Mesenchymal stem cell (in vitro differentiated cells and primary cell): ENCODE measurements around the gene CES1.
"Not testable (repeated sequence)": the region's sequence is repeated elsewhere in the genome, so short reads cannot be mapped to it uniquely, and the experiment has no call there.

Source experiments
- DNase-seq: peaks from one replicate; pipeline ENCODE4 v3.0.0-alpha.2; 2013
- H2AFZ ChIP-seq: one replicate; pipeline ENCODE4 v1.6.1; 2013; ENCODE audit warnings: low read depth, mild to moderate bottlenecking, control low read depth, inconsistent platforms, low read length, moderate library complexity
- H2AK5ac ChIP-seq: 2 replicates; pipeline ENCODE4 v1.6.1; 2013; ENCODE audit warnings: low read length, moderate library complexity, mild to moderate bottlenecking, inconsistent platforms; ENCODE audit not compliant: severe bottlenecking
- H2BK120ac ChIP-seq: one replicate; pipeline ENCODE4 v1.6.1; 2013; ENCODE audit warnings: low read depth, mild to moderate bottlenecking, inconsistent platforms, low read length, moderate library complexity
- H2BK12ac ChIP-seq, 2 experiments: one replicate each; pipeline ENCODE4 v1.6.1; 2013; ENCODE audit warnings: inconsistent platforms in 2 of 2, low read length in 2 of 2, mild to moderate bottlenecking in 2 of 2, moderate library complexity in 2 of 2, control low read depth in 1 of 2
- H2BK15ac ChIP-seq: one replicate; pipeline ENCODE4 v1.6.1; 2013; ENCODE audit warnings: mild to moderate bottlenecking, low read depth, inconsistent platforms; ENCODE audit not compliant: poor library complexity, severe bottlenecking
- H2BK5ac ChIP-seq: 2 replicates; pipeline ENCODE4 v1.6.1; 2013; ENCODE audit warnings: low read depth, mild to moderate bottlenecking, low read length, control low read depth, inconsistent platforms; ENCODE audit not compliant: poor library complexity, severe bottlenecking
- H3K14ac ChIP-seq, 2 experiments: one replicate each; pipeline ENCODE4 v1.6.1; 2013; ENCODE audit warnings: inconsistent platforms in 2 of 2, low read length in 2 of 2, control low read depth in 1 of 2, mild to moderate bottlenecking in 1 of 2, moderate library complexity in 1 of 2
- H3K18ac ChIP-seq, 2 experiments: one replicate each; pipeline ENCODE4 v1.6.1; 2013; ENCODE audit warnings: inconsistent platforms in 2 of 2, low read length in 2 of 2, control low read depth in 1 of 2, low read depth in 1 of 2, mild to moderate bottlenecking in 1 of 2
- H3K23ac ChIP-seq, 2 experiments: one replicate each; pipeline ENCODE4 v1.6.1; 2013; ENCODE audit warnings: inconsistent platforms in 2 of 2, low read length in 2 of 2, mild to moderate bottlenecking in 2 of 2, moderate library complexity in 2 of 2, control low read depth in 1 of 2
- H3K27ac ChIP-seq: 2 replicates; pipeline ENCODE4 v1.5.1; 2013; ENCODE audit warnings: mild to moderate bottlenecking, moderate library complexity, low read length, control low read depth, inconsistent platforms; ENCODE audit not compliant: poor library complexity, severe bottlenecking
- H3K27me3 ChIP-seq, 2 experiments: 2 replicates each; pipeline versions ENCODE4 v1.6.1 to v1.7.0; 2013; ENCODE audit warnings: low read length in 2 of 2, mild to moderate bottlenecking in 2 of 2, moderate library complexity in 2 of 2, control low read depth in 1 of 2, inconsistent platforms in 1 of 2; ENCODE audit not compliant: control insufficient read depth in 1 of 2, insufficient read depth in 1 of 2
- H3K36me3 ChIP-seq, 2 experiments: 2 replicates each; pipeline versions ENCODE4 v1.6.1 to v1.7.0; 2013; ENCODE audit warnings: low read length in 2 of 2, control low read depth in 1 of 2, inconsistent platforms in 1 of 2, low read depth in 1 of 2, mild to moderate bottlenecking in 1 of 2; ENCODE audit not compliant: insufficient read depth in 2 of 2, control insufficient read depth in 1 of 2
- H3K4ac ChIP-seq, 2 experiments: one replicate each; pipeline ENCODE4 v1.6.1; 2013; ENCODE audit warnings: inconsistent platforms in 2 of 2, low read length in 2 of 2, mild to moderate bottlenecking in 2 of 2, moderate library complexity in 2 of 2, control low read depth in 1 of 2, low read depth in 1 of 2
- H3K4me1 ChIP-seq: 2 replicates; pipeline ENCODE4 v1.6.1; 2013; ENCODE audit warnings: low read depth, low read length, control low read depth; ENCODE audit not compliant: control insufficient read depth, insufficient read depth
- H3K4me2 ChIP-seq: 2 replicates; pipeline ENCODE4 v1.6.1; 2013; ENCODE audit warnings: low read length, mild to moderate bottlenecking, inconsistent platforms; ENCODE audit not compliant: poor library complexity, severe bottlenecking
- H3K4me3 ChIP-seq, 2 experiments: 2 replicates each; pipeline versions ENCODE4 v1.5.1 to v1.7.0; 2013; ENCODE audit warnings: low read length in 2 of 2, mild to moderate bottlenecking in 2 of 2, control low read depth in 1 of 2, low read depth in 1 of 2; ENCODE audit not compliant: insufficient read depth in 1 of 2
- H3K79me1 ChIP-seq: replicated peaks from 2 replicates; pipeline ENCODE4 v1.6.1; 2013; ENCODE audit warnings: mild to moderate bottlenecking, control low read depth, low read length, inconsistent platforms; ENCODE audit not compliant: poor library complexity, severe bottlenecking
- H3K9ac ChIP-seq: 2 replicates; pipeline ENCODE4 v1.7.0; 2013; ENCODE audit warnings: mild to moderate bottlenecking, low read length, moderate library complexity
- H3K9me3 ChIP-seq: 2 replicates; pipeline ENCODE4 v1.7.0; 2013; ENCODE audit warnings: mild to moderate bottlenecking, low read length; ENCODE audit not compliant: control insufficient read depth
- H4K8ac ChIP-seq: one replicate; pipeline ENCODE4 v1.6.1; 2013; ENCODE audit warnings: inconsistent platforms, mild to moderate bottlenecking, low read length, moderate library complexity
- H4K91ac ChIP-seq: one replicate; pipeline ENCODE4 v1.6.1; 2013; ENCODE audit warnings: mild to moderate bottlenecking, low read length, inconsistent platforms
- WGBS: methylation state at CpG from one replicate; pipeline ENCODE4 v1.1.7; 2013; ENCODE audit warnings: mixed read lengths; 5-methylcytosine and 5-hydroxymethylcytosine counted together

Gene CES1

DNA sequence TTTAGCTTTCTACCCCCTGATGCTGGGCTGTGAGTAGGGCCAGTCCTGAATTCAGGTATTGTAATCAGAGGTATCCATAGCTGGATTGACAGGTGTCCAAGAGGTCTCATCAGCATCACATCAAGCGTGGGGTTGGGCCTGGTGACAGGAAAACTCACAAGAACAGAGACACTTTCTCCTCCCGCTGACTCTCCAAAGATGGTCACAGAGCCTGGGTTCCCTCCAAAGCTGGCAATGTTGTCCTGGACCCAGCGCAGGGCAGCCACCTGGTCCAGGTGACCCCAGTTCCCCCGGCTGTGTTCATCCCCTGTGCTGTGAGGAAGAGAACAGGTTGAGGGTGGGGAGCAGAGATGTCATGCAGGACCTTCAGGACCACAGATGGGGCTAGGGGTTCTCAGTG, 11.7 kb downstream of the CES1 start:
- no peak overlapping the region for H3K4ac ChIP-seq
- no peak for DNase-seq

GRCh38 chr16:55820615-55821014, 12.3 kb downstream of the CES1 start:
- Histone ChIP-seq H2AFZ (no peak overlapping the region), H3K36me3 (no peaks in the 10 kb centered on the region), H3K9ac (no peak overlapping the region), H4K8ac (no peak overlapping the region), H2BK12ac (no peak overlapping the region), H3K4me3 (no peak overlapping the region), H3K23ac (no peak overlapping the region), H3K27me3 (peaks cover 0 to 4% of the 10 kb centered on the region in 2 experiments), H3K9me3 (no peaks in the 10 kb centered on the region), H3K4me1 (no peaks in the 10 kb centered on the region), H3K27ac (no peak overlapping the region), H2AK5ac (no peak overlapping the region), H3K4ac (no peak overlapping the region), H3K18ac (no peak overlapping the region), H3K4me2 (no peak overlapping the region), H3K79me1 (no peaks in the 10 kb centered on the region), H3K14ac (no peak overlapping the region), H2BK15ac (no peak overlapping the region), H2BK120ac (no peak overlapping the region), H2BK5ac (no peak overlapping the region), H4K91ac (no peak overlapping the region)
- DNase-seq, result no peak
- 83% methylated on average over 3 of the region's 3 CpGs for WGBS

More for the DNA sequence above, 11.7 kb downstream of the CES1 start:
- Histone ChIP-seq H3K14ac (no peak overlapping the region), H3K79me1 (no peaks in the 10 kb centered on the region), H2BK15ac (no peak overlapping the region), H2BK5ac (no peak overlapping the region), H3K36me3 (no peaks in the 10 kb centered on the region), H3K4me2 (no peak overlapping the region), H2AFZ (no peak overlapping the region), H3K18ac (no peak overlapping the region), H3K9me3 (no peaks in the 10 kb centered on the region), H4K8ac (no peak overlapping the region), H3K23ac (no peak overlapping the region), H3K4me3 (no peak overlapping the region), H4K91ac (no peak overlapping the region), H3K4me1 (no peaks in the 10 kb centered on the region), H2BK12ac (no peak overlapping the region), H3K27ac (no peak overlapping the region), H2BK120ac (no peak overlapping the region), H3K27me3 (peaks cover 0 to 4% of the 10 kb centered on the region in 2 experiments), H2AK5ac (no peak overlapping the region), H3K9ac (no peak overlapping the region)
- WGBS, result 84% methylated on average over 3 of the region's 4 CpGs

DNA sequence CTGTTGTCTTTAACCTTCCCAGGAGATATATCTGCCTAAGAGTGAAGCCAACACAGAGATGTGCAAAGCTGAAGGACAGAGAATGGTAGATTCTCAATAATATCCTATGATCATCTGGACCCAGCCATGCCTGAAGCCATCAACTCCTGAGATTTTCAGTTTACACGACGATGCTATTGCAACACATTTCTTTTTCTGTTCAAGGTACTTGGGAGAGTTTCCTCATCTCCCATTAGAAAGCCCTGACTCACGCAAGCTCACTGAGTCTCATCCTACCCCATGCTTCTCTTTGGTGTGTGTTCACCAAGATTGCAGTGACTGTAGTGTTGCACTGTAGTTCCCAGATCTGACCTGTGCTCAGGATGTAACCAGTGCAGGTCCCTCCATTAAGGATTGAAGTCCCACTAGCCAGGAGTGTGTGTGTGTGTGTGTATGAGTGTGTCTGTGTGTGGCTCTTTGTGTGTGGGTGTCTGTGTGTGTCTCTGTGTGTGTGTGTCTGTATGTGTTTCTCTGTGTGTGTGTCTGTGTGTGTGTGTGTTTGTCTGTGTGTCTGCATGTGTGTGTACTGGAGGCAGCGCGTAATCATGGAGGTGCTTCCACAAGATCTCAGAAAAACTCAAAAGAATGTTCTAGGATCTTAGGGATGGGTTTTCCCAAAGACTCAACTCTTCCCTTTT, 15.5 kb downstream of the CES1 start:
- Histone ChIP-seq H3K27ac (no peak overlapping the region), H2AK5ac (no peak overlapping the region), H4K91ac (no peak overlapping the region), H2BK5ac (no peak overlapping the region), H2BK12ac (no peak overlapping the region), H3K4me2 (no peak overlapping the region), H2BK15ac (no peak overlapping the region), H3K4me3 (no peak overlapping the region), H3K14ac (no peak overlapping the region), H3K27me3 (peaks cover 0 to 7% of the 10 kb centered on the region in 2 experiments), H4K8ac (no peak overlapping the region), H2AFZ (no peak overlapping the region), H3K18ac (no peak overlapping the region), H3K23ac (no peak overlapping the region), H3K9ac (no peak overlapping the region), H2BK120ac (no peak overlapping the region), H3K9me3 (no peaks in the 10 kb centered on the region), H3K36me3 (no peaks in the 10 kb centered on the region), H3K4ac (no peak overlapping the region), H3K4me1 (no peaks in the 10 kb centered on the region), H3K79me1 (no peaks in the 10 kb centered on the region)
- DNase-seq, result peak; percentile 13
- 82% methylated on average over 5 of the region's 5 CpGs for WGBS

DNA sequence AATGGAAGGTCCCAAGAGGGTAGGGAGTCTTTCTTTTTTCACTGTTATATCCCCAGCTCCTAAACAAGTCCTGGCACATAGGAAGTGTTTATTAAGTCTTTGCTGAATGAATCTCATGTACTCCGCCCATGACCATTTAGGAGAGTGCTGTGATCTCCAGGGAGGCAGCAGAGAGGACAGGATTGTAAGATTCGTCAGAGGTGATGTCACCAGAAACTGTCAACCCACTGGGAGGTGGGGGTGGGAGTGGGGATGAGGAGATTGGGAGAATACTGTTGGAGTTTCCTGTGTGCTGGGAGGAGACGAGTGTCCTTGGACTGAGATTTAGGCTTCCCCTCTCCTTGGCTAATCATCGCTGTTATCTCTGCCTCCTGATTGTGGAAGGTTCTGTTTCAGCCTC, 16.7 kb downstream of the CES1 start:
- H3K9ac ChIP-seq, H2BK15ac ChIP-seq, H3K14ac ChIP-seq, H3K4ac ChIP-seq, H3K4me3 ChIP-seq, H3K18ac ChIP-seq, H3K9me3 ChIP-seq, H3K4me2 ChIP-seq, H4K91ac ChIP-seq, H3K4me1 ChIP-seq, H4K8ac ChIP-seq, H2AK5ac ChIP-seq, H2BK5ac ChIP-seq, H3K79me1 ChIP-seq, H2AFZ ChIP-seq, H3K23ac ChIP-seq, H3K36me3 ChIP-seq, H3K27ac ChIP-seq, H2BK12ac ChIP-seq, H2BK120ac ChIP-seq: not testable (repeated sequence)
- 76% methylated on average over 4 of the region's 4 CpGs for WGBS
- peak; percentile 8 for DNase-seq
- H3K27me3 ChIP-seq, result peaks cover 0 to 12% of the 10 kb centered on the region in 2 experiments
